Caco-2 (cell line): ENCODE measurements around the gene FHIT. TPM values are rescaled to one million over a fixed set of nuclear protein-coding genes. Genes with fewer than 3 reads are reported as not detected.

Experiments used
- BruUV-seq: library from RNA; stranded (reverse); fragments of 400-500 nt; replicated peaks from 2 replicates; lab custom pipeline; 2021; lab: Mats Ljungman, UMichigan
- CTCF ChIA-PET: fragments of 300-600 bp; sonication (Branson Sonifier 250); formaldehyde crosslinking; loops from one replicate; lab custom pipeline; 2022; ENCODE audit warnings: antibody characterized with exemption; lab: Charles Lee
- POLR2A ChIA-PET: fragments of 300-600 bp; sonication (Branson Sonifier 250); formaldehyde crosslinking; loops from one replicate; lab custom pipeline; 2022; ENCODE audit warnings: antibody characterized with exemption; lab: Charles Lee
- DNase-seq, 2 experiments: peaks; one replicate each; pipeline versions ENCODE4 v3.0.0 to v3.0.0-alpha.2; 2020 to 2022
- H3K27me3 ChIP-seq: replicated peaks from 2 replicates; pipeline ENCODE4 v1.6.0; 2011; ENCODE audit warnings: low read length; ENCODE audit not compliant: control insufficient read depth, insufficient read depth
- H3K36me3 ChIP-seq: 2 replicates; pipeline ENCODE4 v1.5.1; 2011; ENCODE audit warnings: low read length; ENCODE audit not compliant: control insufficient read depth, insufficient read depth
- H3K4me1 ChIP-seq: fragments of 250-450 bp; sonication (Bioruptor Pico); 2 replicates; pipeline ENCODE4 v1.5.1; 2020; ENCODE audit warnings: mild to moderate bottlenecking
- H3K4me3 ChIP-seq: 2 replicates; pipeline ENCODE4 v1.5.1; 2011; ENCODE audit warnings: low read depth, mild to moderate bottlenecking, control low read depth, low read length
- H3K9me3 ChIP-seq: fragments of 250-450 bp; sonication (Bioruptor Pico); 2 replicates; pipeline ENCODE4 v1.5.1; 2020; ENCODE audit warnings: mild to moderate bottlenecking, moderate library complexity
- H3K27ac Mint-ChIP-seq: one replicate; pipeline ENCODE4 v1.8.0; 2022; ENCODE audit warnings: mixed read lengths; ENCODE audit not compliant: unreplicated experiment
- H3K27me3 Mint-ChIP-seq: one replicate; pipeline ENCODE4 v1.8.0; 2022; ENCODE audit warnings: mixed read lengths; ENCODE audit not compliant: insufficient read depth, unreplicated experiment
- H3K36me3 Mint-ChIP-seq: one replicate; pipeline ENCODE4 v1.8.0; 2022; ENCODE audit warnings: mild to moderate bottlenecking, mixed read lengths; ENCODE audit not compliant: insufficient read depth, unreplicated experiment
- H3K4me1 Mint-ChIP-seq: one replicate; pipeline ENCODE4 v1.8.0; 2022; ENCODE audit warnings: low read depth, mixed read lengths; ENCODE audit not compliant: unreplicated experiment
- H3K4me3 Mint-ChIP-seq: one replicate; pipeline ENCODE4 v1.8.0; 2022; ENCODE audit warnings: mild to moderate bottlenecking, moderate library complexity, mixed read lengths; ENCODE audit not compliant: unreplicated experiment
- H3K9me3 Mint-ChIP-seq: one replicate; pipeline ENCODE4 v1.8.0; 2022; ENCODE audit warnings: mixed read lengths; ENCODE audit not compliant: unreplicated experiment
- CTCF ChIP-seq, 2 experiments: fragments of 200-600 bp in 1 of 2; IDR thresholded peaks; 1 replicate in 1 of 2; 2 replicates in 1 of 2; pipeline versions ENCODE4 v1.5.1 to v1.8.0; 2011 to 2022; ENCODE audit warnings: antibody characterized with exemption in 1 of 2, control low read depth in 1 of 2, inconsistent platforms in 1 of 2, low read depth in 1 of 2, low read length in 1 of 2, mild to moderate bottlenecking in 1 of 2, moderate library complexity in 1 of 2; ENCODE audit not compliant: insufficient read depth in 1 of 2, severe bottlenecking in 1 of 2, unreplicated experiment in 1 of 2
- intact Hi-C: fragments of 100-400 bp; cut with micrococcal nuclease; formaldehyde crosslinking; loops from one replicate; pipeline ENCODE4 v1.10.0; 2022; ENCODE audit not compliant: unreplicated experiment
- total RNA-seq: library from RNA; stranded (reverse); gene quantifications from 2 replicates; pipeline ENCODE4 v1.2.3, GENCODE V29; 2022

The FHIT gene
- total RNA-seq, 1 experiment from 2014 or later = 8.3 TPM

DNA sequence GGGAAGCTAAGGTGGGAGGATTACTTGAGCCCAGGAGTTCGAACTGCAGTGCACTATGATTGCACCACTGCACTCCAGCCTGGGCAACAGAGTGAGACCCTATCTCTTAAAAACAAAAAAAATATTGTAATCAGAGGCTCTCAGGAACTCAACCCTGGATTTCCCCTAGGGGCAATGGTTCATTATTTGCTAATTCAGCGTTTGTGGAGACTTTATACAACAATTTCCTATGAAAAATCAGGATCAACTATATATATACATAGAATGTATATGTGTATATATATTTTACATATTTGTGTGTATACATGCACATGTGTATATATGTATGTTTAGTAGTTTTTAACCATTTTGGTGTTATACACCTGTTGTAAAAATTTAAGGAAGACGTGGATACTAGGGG lies 463.1 kb downstream of the FHIT start:
- Histone ChIP-seq H3K4me3 (no peak overlapping the region), H3K36me3 (no peaks in the 10 kb centered on the region), H3K4me1 (peaks cover 13% of the 10 kb centered on the region), H3K9me3 (no peaks in the 10 kb centered on the region), H3K27me3 (no peaks in the 10 kb centered on the region)
- ChIA-PET CTCF (no interaction called here), POLR2A (no interaction called here)
- no peaks in the 10 kb centered on the region for H3K4me1 Mint-ChIP-seq
- no TSS peak for BruUV-seq
- no peaks in the 10 kb centered on the region for H3K9me3 Mint-ChIP-seq
- no peaks in the 10 kb centered on the region for H3K27me3 Mint-ChIP-seq
- no peak overlapping the region for H3K27ac Mint-ChIP-seq
- no peaks in the 10 kb centered on the region for H3K36me3 Mint-ChIP-seq
- intact Hi-C loops = no loop called here
- DNase-seq = no peak
- H3K4me3 Mint-ChIP-seq = no peak overlapping the region
- TF ChIP-seq CTCF (IDR thresholded peaks at IDR 0.05; ENCODE audit: insufficient read depth in 1 of 2, low read depth in 1 of 2, low read length in 1 of 2, severe bottlenecking in 1 of 2, unreplicated experiment in 1 of 2) = no peak

- Mint-ChIP-seq H3K27me3 (no peaks in the 10 kb centered on the region), H3K36me3 (no peaks in the 10 kb centered on the region), H3K4me3 (no peak overlapping the region), H3K27ac (no peak overlapping the region), H3K9me3 (peaks cover 16% of the 10 kb centered on the region), H3K4me1 (no peaks in the 10 kb centered on the region)
- Histone ChIP-seq H3K9me3 (peaks cover 7% of the 10 kb centered on the region; the same call in 1 of the 2 replicates), H3K27me3 (no peaks in the 10 kb centered on the region), H3K36me3 (no peaks in the 10 kb centered on the region), H3K4me3 (no peak overlapping the region), H3K4me1 (peaks cover 7% of the 10 kb centered on the region; the same call in 1 of the 2 replicates)
- ChIA-PET CTCF (no interaction called here), POLR2A (no interaction called here)
- intact Hi-C loops = no loop called here
- no TSS peak for BruUV-seq
- DNase-seq = no peak
- TF ChIP-seq CTCF (IDR thresholded peaks at IDR 0.05; ENCODE audit: insufficient read depth in 1 of 2, low read depth in 1 of 2, low read length in 1 of 2, severe bottlenecking in 1 of 2, unreplicated experiment in 1 of 2) = no peak
Observed at GRCh38 chr3:60781935-60782334, 469.3 kb downstream of the FHIT start.

DNA sequence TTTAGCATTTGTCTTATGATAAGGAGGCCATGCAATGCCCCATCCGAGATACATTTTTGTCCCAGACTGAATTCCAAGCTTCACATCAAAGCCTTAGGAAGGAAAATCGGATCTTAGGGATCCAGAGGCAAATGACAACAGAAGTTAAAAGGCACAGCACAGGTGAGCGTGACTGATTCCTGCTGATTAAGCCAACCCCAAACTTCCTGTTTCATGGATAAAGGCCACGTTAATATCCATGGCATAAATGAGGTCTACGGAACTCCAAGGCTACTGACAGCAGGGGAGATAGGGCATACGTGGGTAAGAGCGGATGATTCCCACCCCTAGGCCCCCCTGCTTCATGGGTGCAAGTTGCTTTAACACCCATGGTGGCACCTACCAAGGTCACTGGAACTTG lies 471.6 kb downstream of the FHIT start:
- Mint-ChIP-seq H3K27me3 (no peaks in the 10 kb centered on the region), H3K4me3 (no peak overlapping the region), H3K4me1 (no peaks in the 10 kb centered on the region), H3K9me3 (peaks cover 16% of the 10 kb centered on the region), H3K36me3 (no peaks in the 10 kb centered on the region), H3K27ac (no peak overlapping the region)
- no peak for DNase-seq
- Histone ChIP-seq H3K4me3 (no peak overlapping the region), H3K9me3 (peaks cover 7% of the 10 kb centered on the region; the same call in 1 of the 2 replicates), H3K36me3 (no peaks in the 10 kb centered on the region), H3K4me1 (no peaks in the 10 kb centered on the region), H3K27me3 (no peaks in the 10 kb centered on the region)
- ChIA-PET CTCF (no interaction called here), POLR2A (no interaction called here)
- no TSS peak for BruUV-seq
- TF ChIP-seq CTCF (IDR thresholded peaks at IDR 0.05; ENCODE audit: insufficient read depth in 1 of 2, low read depth in 1 of 2, low read length in 1 of 2, severe bottlenecking in 1 of 2, unreplicated experiment in 1 of 2) = no peak
- intact Hi-C loops = no loop called here
